ENCODE results near the gene TUBA4B.

Gene TUBA4B

GRCh38 chr2:219218732-219219701 is 34.0 kb upstream of the TUBA4B start, which contains the start of gene ABCB6:
TSS of gene ABCB6 (minus strand) at chr2:219218958. CDS start at chr2:219218673, 285 bp downstream.
- peak; percentile 90 for DNase-seq

- DNase-seq: no peak
Observed at GRCh38 chr2:219219784-219220532, 33.1 kb upstream of the TUBA4B start.

- DNase-seq: no peak
Observed at GRCh38 chr2:219220652-219221402, 32.2 kb upstream of the TUBA4B start.

- DNase-seq: no peak
Observed at GRCh38 chr2:219221957-219222518, 31.0 kb upstream of the TUBA4B start.

- no peak for DNase-seq
Observed at GRCh38 chr2:219223831-219224610, 29.0 kb upstream of the TUBA4B start.

GRCh38 chr2:219225350-219225749 is 27.7 kb upstream of the TUBA4B start:
- no peak for DNase-seq

GRCh38 chr2:219228041-219228910 is 24.8 kb upstream of the TUBA4B start:
- no peak for DNase-seq

GRCh38 chr2:219228911-219229304 is 24.1 kb upstream of the TUBA4B start:
- DNase-seq: no peak

- peak; percentile 96 for DNase-seq
Observed at GRCh38 chr2:219229305-219230058, 23.6 kb upstream of the TUBA4B start, which contains the start of the genes ANKZF1 and ATG9A. TSS of gene ANKZF1 (plus strand) at chr2:219229806. CDS start at chr2:219230258, 452 bp downstream. TSS of gene ATG9A (minus strand) at chr2:219229636. CDS start at chr2:219228024, 1,612 bp downstream.

GRCh38 chr2:219230059-219230540 is 22.9 kb upstream of the TUBA4B start:
- DNase-seq: peak; percentile 33

GRCh38 chr2:219234331-219234730 is 18.7 kb upstream of the TUBA4B start:
- no peak for DNase-seq

- no peak for DNase-seq
Observed at GRCh38 chr2:219243291-219243761, 9.7 kb upstream of the TUBA4B start.

- DNase-seq: no peak
Observed at GRCh38 chr2:219244789-219245147, 8.3 kb upstream of the TUBA4B start.

GRCh38 chr2:219245148-219245898 is 7.7 kb upstream of the TUBA4B start, which contains the start of the genes GLB1L and STK16:
TSS of gene GLB1L (minus strand) at chr2:219245444. CDS start at chr2:219243573, 1,871 bp downstream.
TSS of gene STK16 (plus strand) at chr2:219245479. CDS start at chr2:219246000, 521 bp downstream.
- DNase-seq: peak; percentile 84

- DNase-seq: no peak
Observed at GRCh38 chr2:219245899-219246230, 7.2 kb upstream of the TUBA4B start.

- no peak for DNase-seq
Observed at GRCh38 chr2:219246559-219246958, 6.5 kb upstream of the TUBA4B start.

GRCh38 chr2:219247678-219248642 is 5.1 kb upstream of the TUBA4B start:
- DNase-seq: no peak
